ENCODE measurements around the gene RNPEP.
"Not testable (repeated sequence)": the region's sequence is repeated elsewhere in the genome, so short reads cannot be mapped to it uniquely, and the experiment has no call there.

RNPEP gene

GRCh38 chr1:201982623-201983379 lies at the start of gene RNPEP:
TSS of gene RNPEP (plus strand) at chr1:201982648. CDS start at chr1:201982667, 19 bp downstream.
- TF ChIP-seq CTCF (IDR thresholded peaks at IDR 0.05; ENCODE audit: low read depth, low read length), result no peak
- H3K4me3 ChIP-seq (ENCODE audit: low read depth, low read length), result peak within 1 kb of the TSS; percentile 76

- no peak for TF ChIP-seq CTCF (IDR thresholded peaks at IDR 0.05; ENCODE audit: low read depth, low read length)
- H3K4me3 ChIP-seq (ENCODE audit: low read depth, low read length), result no peak overlapping the region
These were observed 48.5 kb upstream of the RNPEP start for GRCh38 chr1:201933840-201934430.

GRCh38 chr1:201937624-201938213 lies 44.7 kb upstream of the RNPEP start:
- no peak for TF ChIP-seq CTCF (IDR thresholded peaks at IDR 0.05; ENCODE audit: low read depth, low read length)
- H3K4me3 ChIP-seq (ENCODE audit: low read depth, low read length), result no peak overlapping the region

GRCh38 chr1:201938440-201939035 lies 43.9 kb upstream of the RNPEP start:
- H3K4me3 ChIP-seq (ENCODE audit: low read depth, low read length), result no peak overlapping the region
- no peak for TF ChIP-seq CTCF (IDR thresholded peaks at IDR 0.05; ENCODE audit: low read depth, low read length)

GRCh38 chr1:201939148-201939547 lies 43.3 kb upstream of the RNPEP start:
- no peak overlapping the region for H3K4me3 ChIP-seq (ENCODE audit: low read depth, low read length)
- TF ChIP-seq CTCF (IDR thresholded peaks at IDR 0.05; ENCODE audit: low read depth, low read length), result no peak

- H3K4me3 ChIP-seq (ENCODE audit: low read depth, low read length), result no peak overlapping the region
- no peak for TF ChIP-seq CTCF (IDR thresholded peaks at IDR 0.05; ENCODE audit: low read depth, low read length)
These were observed 42.9 kb upstream of the RNPEP start for GRCh38 chr1:201939574-201939973.

GRCh38 chr1:201940316-201940715 lies 42.1 kb upstream of the RNPEP start:
- H3K4me3 ChIP-seq (ENCODE audit: low read depth, low read length), result not testable (repeated sequence)

Measured in WI38 (cell line).